Embryonic facial prominence (tissue), 1 donor: ENCODE measurements around the gene PLS3.
"Not testable (repeated sequence)": the region's sequence is repeated elsewhere in the genome, so short reads cannot be mapped to it uniquely, and the experiment has no call there.

Experiments used
- DNase-seq: peaks from one replicate; pipeline ENCODE4 v3.0.0-alpha.2; 2016; ENCODE audit errors: extremely low spot score

The PLS3 gene

GRCh38 chrX:115606861-115607260 is 45.9 kb downstream of the PLS3 start:
- DNase-seq, result no peak

- DNase-seq, result no peak
Measured at GRCh38 chrX:115609621-115610020, 48.6 kb downstream of the PLS3 start.

- DNase-seq, result no peak
Measured at GRCh38 chrX:115616943-115617563, 56.1 kb downstream of the PLS3 start.

- no peak for DNase-seq
Measured at GRCh38 chrX:115622534-115622933, 61.6 kb downstream of the PLS3 start.

- no peak for DNase-seq
Measured at GRCh38 chrX:115624916-115625315, 63.9 kb downstream of the PLS3 start.

- DNase-seq, result no peak
Measured at GRCh38 chrX:115625572-115626301, 64.8 kb downstream of the PLS3 start.

GRCh38 chrX:115630204-115630603 is 69.2 kb downstream of the PLS3 start:
- no peak for DNase-seq

GRCh38 chrX:115632455-115632854 is 71.5 kb downstream of the PLS3 start:
- no peak for DNase-seq

- DNase-seq, result not testable (repeated sequence)
Measured at GRCh38 chrX:115633397-115633796, 72.4 kb downstream of the PLS3 start.

- DNase-seq, result no peak
Measured at GRCh38 chrX:115639334-115639880, 78.4 kb downstream of the PLS3 start.

- no peak for DNase-seq
Measured at GRCh38 chrX:115642311-115642710, 81.3 kb downstream of the PLS3 start.

GRCh38 chrX:115642895-115643530 is 82.0 kb downstream of the PLS3 start:
- peak; percentile 54 for DNase-seq

- not testable (repeated sequence) for DNase-seq
Measured at GRCh38 chrX:115644397-115644796, 83.4 kb downstream of the PLS3 start.

GRCh38 chrX:115649461-115650063 is 88.6 kb downstream of the PLS3 start:
- DNase-seq, result no peak

- no peak for DNase-seq
Measured at GRCh38 chrX:115650449-115650848, 89.5 kb downstream of the PLS3 start.

- DNase-seq, result no peak
Measured at GRCh38 chrX:115650916-115651315, 89.9 kb downstream of the PLS3 start.

- no peak for DNase-seq
Measured at GRCh38 chrX:115652221-115652620, 91.2 kb downstream of the PLS3 start.

GRCh38 chrX:115665122-115665521 is 104.1 kb downstream of the PLS3 start:
- DNase-seq, result no peak

- no peak for DNase-seq
Measured at GRCh38 chrX:115679460-115679859, 118.5 kb downstream of the PLS3 start.

- no peak for DNase-seq
Measured at GRCh38 chrX:115687595-115687994, 126.6 kb downstream of the PLS3 start.

- no peak for DNase-seq
Measured at GRCh38 chrX:115689931-115690330, 129.0 kb downstream of the PLS3 start.

GRCh38 chrX:115690511-115691216 is 129.7 kb downstream of the PLS3 start:
- peak; percentile 48 for DNase-seq
